ENCODE data around the gene ZBTB16. TPM values are rescaled to one million over a fixed set of nuclear protein-coding genes. Genes with fewer than 3 reads are reported as not detected.

ZBTB16 gene
- polyA plus RNA-seq, 1 donor (not counting 4 experiments of a cell fraction or from before 2014, with no cell fraction given), result 0.18 TPM

GRCh38 chr11:114202011-114202609 is 142.6 kb downstream of the ZBTB16 start:
- no peaks in the 10 kb centered on the region for H3K4me1 ChIP-seq (ENCODE audit: control insufficient read depth, extremely low read depth, insufficient read depth, low read length)
- TF ChIP-seq CTCF (optimal IDR thresholded peaks at IDR 0.05 in 1 of 3, IDR thresholded peaks at IDR 0.05 in 1 of 3, conservative IDR thresholded peaks at IDR 0.05 in 1 of 3; ENCODE audit: extremely low read depth in 1 of 3, insufficient read depth in 2 of 3, low read length in 3 of 3), result no peak
- TF ChIP-seq EZH2 (IDR thresholded peaks at IDR 0.05; ENCODE audit: low read length), result no peak
- H4K20me1 ChIP-seq (ENCODE audit: control insufficient read depth, extremely low read depth, insufficient read depth, low read length), result no peaks in the 10 kb centered on the region
- dilution Hi-C loops (cut with MboI; ENCODE audit: extremely low pct_ligation_motif_present, low sequenced_read_pairs), result no loop called here
- no peaks in the 10 kb centered on the region for H3K9me3 ChIP-seq (ENCODE audit: control insufficient read depth, low read depth, low read length)
- peaks cover 18% of the 10 kb centered on the region for H3K27me3 ChIP-seq (ENCODE audit: control insufficient read depth, extremely low read depth, insufficient read depth, low read length)
- no peaks in the 10 kb centered on the region for H3K79me2 ChIP-seq (ENCODE audit: control insufficient read depth, insufficient read depth, low read length)
- DNase-seq (ENCODE audit: low read depth, low spot score), result no peak
- H3K36me3 ChIP-seq (ENCODE audit: control insufficient read depth in 2 of 2, extremely low read depth in 1 of 2, insufficient read depth in 2 of 2, low read length in 2 of 2), result no peaks in the 10 kb centered on the region
- H3K4me2 ChIP-seq (ENCODE audit: control insufficient read depth, extremely low read depth, insufficient read depth, low read depth, low read length), result no peak overlapping the region
- H3K27ac ChIP-seq (ENCODE audit: control insufficient read depth, insufficient read depth, low read length), result no peak overlapping the region
- no peak overlapping the region for H3K4me3 ChIP-seq (ENCODE audit: control insufficient read depth in 2 of 3, extremely low read depth in 1 of 3, insufficient read depth in 2 of 3, low read depth in 1 of 3, low read length in 3 of 3)
- H2AFZ ChIP-seq (ENCODE audit: control insufficient read depth, low read length), result no peak overlapping the region
- no peaks in the 10 kb centered on the region for H3K9me1 ChIP-seq (ENCODE audit: control insufficient read depth, extremely low read depth, insufficient read depth, low read length)
- no peak for FAIRE-seq
- H3K9ac ChIP-seq (ENCODE audit: control insufficient read depth, extremely low read depth, insufficient read depth, low read length), result no peak overlapping the region

GRCh38 chr11:114207096-114207495 is 147.6 kb downstream of the ZBTB16 start:
- Histone ChIP-seq H3K9me3 (ENCODE audit: control insufficient read depth, low read depth, low read length) (no peaks in the 10 kb centered on the region), H3K4me3 (ENCODE audit: control insufficient read depth in 2 of 3, extremely low read depth in 1 of 3, insufficient read depth in 2 of 3, low read depth in 1 of 3, low read length in 3 of 3) (no peak overlapping the region), H3K36me3 (ENCODE audit: control insufficient read depth in 2 of 2, extremely low read depth in 1 of 2, insufficient read depth in 2 of 2, low read length in 2 of 2) (no peaks in the 10 kb centered on the region), H3K9ac (ENCODE audit: control insufficient read depth, extremely low read depth, insufficient read depth, low read length) (no peak overlapping the region), H4K20me1 (ENCODE audit: control insufficient read depth, extremely low read depth, insufficient read depth, low read length) (no peaks in the 10 kb centered on the region), H3K27me3 (ENCODE audit: control insufficient read depth, extremely low read depth, insufficient read depth, low read length) (peaks cover 11% of the 10 kb centered on the region), H3K9me1 (ENCODE audit: control insufficient read depth, extremely low read depth, insufficient read depth, low read length) (no peaks in the 10 kb centered on the region), H2AFZ (ENCODE audit: control insufficient read depth, low read length) (no peak overlapping the region), H3K4me2 (ENCODE audit: control insufficient read depth, extremely low read depth, insufficient read depth, low read depth, low read length) (no peak overlapping the region), H3K4me1 (ENCODE audit: control insufficient read depth, extremely low read depth, insufficient read depth, low read length) (no peaks in the 10 kb centered on the region), H3K27ac (ENCODE audit: control insufficient read depth, insufficient read depth, low read length) (no peak overlapping the region), H3K79me2 (ENCODE audit: control insufficient read depth, insufficient read depth, low read length) (no peaks in the 10 kb centered on the region)
- DNase-seq (ENCODE audit: low read depth, low spot score) (no peak), FAIRE-seq (no peak)
- dilution Hi-C loops (cut with MboI; ENCODE audit: extremely low pct_ligation_motif_present, low sequenced_read_pairs), result no loop called here
- TF ChIP-seq CTCF (optimal IDR thresholded peaks at IDR 0.05 in 1 of 3, IDR thresholded peaks at IDR 0.05 in 1 of 3, conservative IDR thresholded peaks at IDR 0.05 in 1 of 3; ENCODE audit: extremely low read depth in 1 of 3, insufficient read depth in 2 of 3, low read length in 3 of 3) (no peak), EZH2 (IDR thresholded peaks at IDR 0.05; ENCODE audit: low read length) (no peak)
